ENCODE measurements around the gene GNB1L.

DNA sequence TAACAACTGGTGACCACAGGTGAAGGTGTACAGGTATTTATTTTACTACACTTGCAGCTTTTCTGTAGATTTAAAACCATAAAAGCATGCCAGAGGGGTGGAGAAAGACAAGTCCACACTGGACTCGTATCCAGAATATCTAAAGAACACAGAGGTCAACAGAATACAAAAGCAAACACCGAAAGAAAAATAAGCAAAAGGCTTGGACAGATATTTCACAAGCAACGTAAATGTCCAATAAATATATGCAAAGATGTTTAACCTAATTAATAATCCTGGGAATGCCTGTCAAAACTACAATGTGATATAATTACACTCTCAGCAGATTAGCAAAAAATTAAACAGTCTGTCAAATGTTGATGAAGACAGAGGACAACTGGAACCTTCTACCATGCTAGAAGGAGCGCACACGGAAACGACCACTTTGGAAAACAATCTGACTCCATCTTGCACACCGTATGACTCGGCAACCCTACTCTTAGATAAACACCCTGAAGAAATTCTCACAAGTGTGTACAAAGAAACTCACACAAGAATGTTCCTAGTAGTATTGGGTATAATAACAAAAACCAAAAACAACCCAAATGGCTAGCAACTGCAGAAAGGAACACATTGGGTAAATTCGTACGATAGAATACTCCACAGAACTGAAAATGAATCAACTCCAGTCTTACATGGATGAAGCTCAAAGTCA, 27.2 kb downstream of the GNB1L start:
- TF ChIP-seq POLR2AphosphoS5 (IDR thresholded peaks at IDR 0.05; ENCODE audit: control insufficient read depth, insufficient read depth, low read depth, low read length) = no peak
- TF ChIP-seq POLR2AphosphoS2 (IDR thresholded peaks at IDR 0.05; ENCODE audit: low read length) = no peak
- no peak for TF ChIP-seq ZNF175 (CRISPR knock-in tag; IDR thresholded peaks at IDR 0.05; ENCODE audit: low read depth)
- no peak for TF ChIP-seq RERE (CRISPR knock-in tag; IDR thresholded peaks at IDR 0.05; ENCODE audit: borderline replicate concordance)
- no peak for TF ChIP-seq ZNF140 (CRISPR knock-in tag; IDR thresholded peaks at IDR 0.05)
- TF ChIP-seq, protein P1, sequence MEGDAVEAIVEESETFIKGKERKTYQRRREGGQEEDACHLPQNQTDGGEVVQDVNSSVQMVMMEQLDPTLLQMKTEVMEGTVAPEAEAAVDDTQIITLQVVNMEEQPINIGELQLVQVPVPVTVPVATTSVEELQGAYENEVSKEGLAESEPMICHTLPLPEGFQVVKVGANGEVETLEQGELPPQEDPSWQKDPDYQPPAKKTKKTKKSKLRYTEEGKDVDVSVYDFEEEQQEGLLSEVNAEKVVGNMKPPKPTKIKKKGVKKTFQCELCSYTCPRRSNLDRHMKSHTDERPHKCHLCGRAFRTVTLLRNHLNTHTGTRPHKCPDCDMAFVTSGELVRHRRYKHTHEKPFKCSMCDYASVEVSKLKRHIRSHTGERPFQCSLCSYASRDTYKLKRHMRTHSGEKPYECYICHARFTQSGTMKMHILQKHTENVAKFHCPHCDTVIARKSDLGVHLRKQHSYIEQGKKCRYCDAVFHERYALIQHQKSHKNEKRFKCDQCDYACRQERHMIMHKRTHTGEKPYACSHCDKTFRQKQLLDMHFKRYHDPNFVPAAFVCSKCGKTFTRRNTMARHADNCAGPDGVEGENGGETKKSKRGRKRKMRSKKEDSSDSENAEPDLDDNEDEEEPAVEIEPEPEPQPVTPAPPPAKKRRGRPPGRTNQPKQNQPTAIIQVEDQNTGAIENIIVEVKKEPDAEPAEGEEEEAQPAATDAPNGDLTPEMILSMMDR (IDR thresholded peaks at IDR 0.05 in 2 of 3, conservative IDR thresholded peaks at IDR 0.05 in 1 of 3; ENCODE audit: insufficient read depth in 2 of 3, low read depth in 1 of 3, low read length in 3 of 3) = no peak
- no peak for TF ChIP-seq HOXB6 (CRISPR knock-in tag; IDR thresholded peaks at IDR 0.05; ENCODE audit: borderline replicate concordance)
- TF ChIP-seq NCOA1 (IDR thresholded peaks at IDR 0.05; ENCODE audit: low read depth) = no peak
